ENCODE measurements around the gene DNASE2.
A peak's percentile ranks its signal among the peaks of the same experiment; 100 is the strongest.

Gene DNASE2

DNA sequence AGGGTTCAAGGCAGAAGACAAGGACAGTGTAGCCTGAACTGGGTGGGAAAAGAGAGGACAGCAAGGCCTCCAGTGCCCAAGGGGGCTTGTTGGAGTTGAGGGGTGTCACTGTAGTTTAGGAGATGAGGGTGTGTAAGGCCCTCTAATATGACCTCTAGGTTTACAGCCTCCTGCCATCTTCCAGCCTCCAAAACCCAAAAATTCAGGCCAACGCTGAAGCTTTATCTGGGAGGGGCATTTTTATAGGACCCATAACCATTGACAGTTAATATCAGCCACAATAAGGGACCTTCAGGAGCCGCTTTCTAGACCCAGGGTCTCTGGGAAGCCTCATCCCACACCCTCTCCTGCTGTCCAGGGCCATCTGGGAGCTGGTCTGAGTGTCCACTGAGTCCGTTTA is 3.0 kb upstream of the DNASE2 start:
- H3K4me3 ChIP-seq (ENCODE audit: low read depth, low read length): no peak overlapping the region
- no peaks in the 10 kb centered on the region for H3K27me3 ChIP-seq (ENCODE audit: control insufficient read depth, insufficient read depth, low read length)
- TF ChIP-seq, protein P1, sequence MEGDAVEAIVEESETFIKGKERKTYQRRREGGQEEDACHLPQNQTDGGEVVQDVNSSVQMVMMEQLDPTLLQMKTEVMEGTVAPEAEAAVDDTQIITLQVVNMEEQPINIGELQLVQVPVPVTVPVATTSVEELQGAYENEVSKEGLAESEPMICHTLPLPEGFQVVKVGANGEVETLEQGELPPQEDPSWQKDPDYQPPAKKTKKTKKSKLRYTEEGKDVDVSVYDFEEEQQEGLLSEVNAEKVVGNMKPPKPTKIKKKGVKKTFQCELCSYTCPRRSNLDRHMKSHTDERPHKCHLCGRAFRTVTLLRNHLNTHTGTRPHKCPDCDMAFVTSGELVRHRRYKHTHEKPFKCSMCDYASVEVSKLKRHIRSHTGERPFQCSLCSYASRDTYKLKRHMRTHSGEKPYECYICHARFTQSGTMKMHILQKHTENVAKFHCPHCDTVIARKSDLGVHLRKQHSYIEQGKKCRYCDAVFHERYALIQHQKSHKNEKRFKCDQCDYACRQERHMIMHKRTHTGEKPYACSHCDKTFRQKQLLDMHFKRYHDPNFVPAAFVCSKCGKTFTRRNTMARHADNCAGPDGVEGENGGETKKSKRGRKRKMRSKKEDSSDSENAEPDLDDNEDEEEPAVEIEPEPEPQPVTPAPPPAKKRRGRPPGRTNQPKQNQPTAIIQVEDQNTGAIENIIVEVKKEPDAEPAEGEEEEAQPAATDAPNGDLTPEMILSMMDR (IDR thresholded peaks at IDR 0.05): no peak

DNA sequence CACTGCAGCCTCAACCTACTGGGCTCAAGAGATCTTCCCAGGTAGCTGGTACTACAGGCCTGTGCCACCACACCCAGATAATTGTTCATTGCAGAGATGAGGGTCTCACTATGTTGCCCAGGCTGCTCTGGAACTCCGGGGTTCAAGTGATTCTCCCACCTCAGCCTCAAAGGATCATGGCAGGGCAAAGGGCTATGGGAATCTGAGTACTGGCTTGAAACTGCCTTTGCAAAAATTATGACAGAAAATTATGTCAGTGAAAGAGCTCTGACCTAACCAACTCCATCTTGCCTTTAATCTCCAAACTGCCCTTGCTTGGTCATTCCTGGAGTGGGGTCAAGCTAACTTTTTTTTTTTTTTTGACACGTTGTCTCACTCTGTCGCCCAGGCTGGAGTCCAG is 1.3 kb upstream of the DNASE2 start:
- TF ChIP-seq, protein P1 (IDR thresholded peaks at IDR 0.05): no peak
- H3K4me1 ChIP-seq: no peaks in the 10 kb centered on the region
- no peaks in the 10 kb centered on the region for H3K27me3 ChIP-seq (ENCODE audit: control insufficient read depth, insufficient read depth, low read length)
- H3K4me2 ChIP-seq (ENCODE audit: low read length): no peak overlapping the region
- H3K27ac ChIP-seq: no peak overlapping the region
- no peak overlapping the region for H3K9ac ChIP-seq
- no peaks in the 10 kb centered on the region for H3K36me3 ChIP-seq (ENCODE audit: control insufficient read depth, insufficient read depth, low read length)
- H2AFZ ChIP-seq: no peak overlapping the region
- no peaks in the 10 kb centered on the region for H3K79me2 ChIP-seq
- H3K9me3 ChIP-seq (ENCODE audit: control insufficient read depth, low read length): no peaks in the 10 kb centered on the region
- H3K4me3 ChIP-seq (ENCODE audit: low read depth, low read length): no peak overlapping the region

More for the DNA sequence above, 3.0 kb upstream of the DNASE2 start:
- Histone ChIP-seq H3K9me3 (ENCODE audit: control insufficient read depth, low read length) (no peaks in the 10 kb centered on the region), H3K27ac (no peak overlapping the region), H3K9ac (no peak overlapping the region), H3K4me2 (ENCODE audit: low read length) (no peak overlapping the region), H3K36me3 (ENCODE audit: control insufficient read depth, insufficient read depth, low read length) (no peaks in the 10 kb centered on the region), H3K4me1 (no peaks in the 10 kb centered on the region), H2AFZ (no peak overlapping the region), H3K79me2 (no peaks in the 10 kb centered on the region)

DNA sequence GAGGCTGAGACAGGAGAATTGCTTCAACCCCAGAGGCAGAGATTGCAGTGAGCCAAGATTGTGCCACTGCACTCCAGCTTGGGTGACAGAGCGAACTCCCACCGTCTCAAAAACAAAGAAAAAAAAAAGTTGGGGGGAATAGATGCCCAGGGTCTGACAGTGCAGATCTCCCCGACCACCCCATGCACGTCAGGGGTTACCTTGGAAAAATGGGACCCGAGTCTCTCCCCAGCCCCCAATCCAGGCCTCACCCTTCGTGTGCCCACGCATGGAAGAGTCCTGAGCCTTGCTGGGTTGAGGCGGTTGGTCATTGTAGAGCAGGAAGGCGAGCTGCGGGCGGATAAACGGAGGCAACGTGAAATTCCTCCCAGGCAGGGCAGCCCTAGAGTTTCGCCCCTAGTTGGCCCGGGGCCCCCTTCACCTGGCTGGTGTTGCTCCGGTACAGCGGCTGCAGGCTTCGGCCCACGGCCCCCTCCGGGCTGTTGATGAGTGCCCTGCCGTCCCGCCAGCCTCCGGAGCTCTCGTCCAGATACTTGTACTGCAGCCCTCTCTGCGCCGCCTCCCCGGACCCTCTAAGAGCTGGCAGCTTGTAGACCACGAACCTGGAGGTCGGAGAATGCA is 588 bp downstream of the DNASE2 start:
- Histone ChIP-seq H3K9me3 (ENCODE audit: control insufficient read depth, low read length) (no peaks in the 10 kb centered on the region), H3K79me2 (no peaks in the 10 kb centered on the region), H3K4me2 (ENCODE audit: low read length) (peak overlapping the region; percentile 63), H3K9ac (no peak overlapping the region), H3K4me3 (ENCODE audit: low read depth, low read length) (peak overlapping the region; percentile 82), H2AFZ (peak overlapping the region; percentile 89), H3K4me1 (no peaks in the 10 kb centered on the region), H3K27ac (peak overlapping the region; percentile 72), H3K27me3 (ENCODE audit: control insufficient read depth, insufficient read depth, low read length) (no peaks in the 10 kb centered on the region), H3K36me3 (ENCODE audit: control insufficient read depth, insufficient read depth, low read length) (no peaks in the 10 kb centered on the region)
- TF ChIP-seq, protein P1 (IDR thresholded peaks at IDR 0.05): no peak

DNA sequence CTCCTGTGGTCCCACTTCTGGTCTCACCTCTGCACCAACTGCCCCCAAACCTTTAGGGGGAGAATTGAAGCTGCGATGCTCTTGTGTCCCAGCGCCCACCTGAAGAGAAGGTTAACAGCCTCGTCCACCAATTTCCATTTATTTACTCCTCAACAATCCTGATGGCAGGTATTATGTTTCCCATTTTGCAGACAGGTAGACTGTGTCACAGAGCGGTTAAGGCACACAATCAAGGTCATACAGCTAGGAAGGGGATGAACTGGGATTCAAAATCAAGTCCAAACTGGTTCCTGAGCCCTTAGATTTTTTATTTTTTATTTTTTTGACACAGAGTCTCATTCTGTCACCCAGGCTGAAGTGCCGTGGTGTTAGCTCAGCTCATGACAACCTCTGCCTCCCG is 6.2 kb downstream of the DNASE2 start:
- Histone ChIP-seq H3K4me3 (ENCODE audit: low read depth, low read length) (no peak overlapping the region), H2AFZ (no peak overlapping the region), H3K36me3 (ENCODE audit: control insufficient read depth, insufficient read depth, low read length) (no peaks in the 10 kb centered on the region), H3K4me2 (ENCODE audit: low read length) (no peak overlapping the region), H3K27ac (no peak overlapping the region), H3K9me3 (ENCODE audit: control insufficient read depth, low read length) (no peaks in the 10 kb centered on the region), H3K4me1 (no peaks in the 10 kb centered on the region), H3K79me2 (no peaks in the 10 kb centered on the region), H3K9ac (no peak overlapping the region), H3K27me3 (ENCODE audit: control insufficient read depth, insufficient read depth, low read length) (no peaks in the 10 kb centered on the region)
- TF ChIP-seq, protein P1 (IDR thresholded peaks at IDR 0.05): no peak
